C4-2B (cell line): ENCODE results near the gene ANXA4.

Experiments used
- CTCF ChIP-seq: fragments of 450-650 bp; conservative IDR thresholded peaks from 2 replicates; pipeline ENCODE4 v1.5.1; 2017; ENCODE audit warnings: mild to moderate bottlenecking
- ZFX ChIP-seq: fragments of 450-650 bp; IDR thresholded peaks from 2 replicates; pipeline ENCODE4 v1.6.1; 2017

DNA sequence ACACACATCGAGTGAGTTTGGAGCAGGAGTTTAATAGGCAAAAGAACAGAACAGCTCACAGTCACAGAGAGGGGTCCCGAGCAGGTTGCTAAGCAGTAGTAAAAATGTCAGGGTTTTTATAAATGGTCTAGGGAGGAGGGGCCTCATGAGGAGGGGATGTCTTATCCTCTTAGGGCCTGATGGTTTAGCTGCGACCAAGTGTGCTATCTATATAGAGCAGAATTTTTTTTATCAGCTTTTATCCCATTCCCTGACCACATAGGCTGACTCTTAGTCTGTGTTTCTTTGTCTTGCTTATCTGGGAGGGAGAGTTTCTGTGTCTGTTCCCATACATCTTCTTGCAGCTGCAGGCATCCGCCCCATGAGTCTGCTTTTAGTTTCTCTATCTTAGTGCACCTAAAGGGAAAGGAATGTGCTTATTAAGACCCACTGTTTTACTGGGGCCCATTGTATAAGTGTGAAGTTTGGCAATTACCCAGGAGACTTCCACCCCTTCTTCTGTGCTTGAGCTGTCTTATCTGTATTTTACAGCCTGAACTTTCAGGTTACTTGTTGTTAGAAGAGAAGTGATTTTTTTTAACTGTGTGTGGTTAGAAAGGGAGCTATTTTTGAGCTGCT, 57.1 kb downstream of the ANXA4 start:
- no peak for TF ChIP-seq CTCF
- TF ChIP-seq ZFX, result no peak
